ENCODE data around the gene MPEG1. TPM values are rescaled to one million over a fixed set of nuclear protein-coding genes. Genes with fewer than 3 reads are reported as not detected.

MPEG1 gene
- total RNA-seq, 1 experiment from 2014 or later = not detected

- DNase-seq = no peak
- no peaks in the 10 kb centered on the region for H3K9me3 ChIP-seq (ENCODE audit: control insufficient read depth, low read depth, low read length)
- no peaks in the 10 kb centered on the region for H3K23me2 ChIP-seq (ENCODE audit: insufficient read length, low read depth, low read length, poor library complexity, severe bottlenecking)
- H4K5ac ChIP-seq (ENCODE audit: insufficient read length, low read depth, low read length) = no peak overlapping the region
- no peaks in the 10 kb centered on the region for H3K79me1 ChIP-seq (ENCODE audit: insufficient read depth, low read depth, low read length, poor library complexity, severe bottlenecking)
- H3K27me3 ChIP-seq (ENCODE audit: insufficient read depth, low read length) = no peaks in the 10 kb centered on the region
- no peaks in the 10 kb centered on the region for H4K20me1 ChIP-seq (ENCODE audit: control insufficient read depth, insufficient read depth, insufficient read length)
- H3K4me1 Mint-ChIP-seq = no peaks in the 10 kb centered on the region
- no peak overlapping the region for H2BK20ac ChIP-seq (ENCODE audit: low read depth, low read length, poor library complexity, severe bottlenecking)
- H3K23ac ChIP-seq (ENCODE audit: insufficient read length, low read depth, low read length) = no peak overlapping the region
- H2AFZ ChIP-seq (ENCODE audit: low read length) = no peak overlapping the region
- H3K14ac ChIP-seq (ENCODE audit: insufficient read depth, low read length) = no peak overlapping the region
- no peak overlapping the region for H2AK5ac ChIP-seq (ENCODE audit: insufficient read length, low read length)
- no peak for TF ChIP-seq CTCF (conservative IDR thresholded peaks at IDR 0.05)
- no peak overlapping the region for H3K27ac ChIP-seq (ENCODE audit: insufficient read length, low read depth, low read length)
- no peak overlapping the region for H3K9ac ChIP-seq (ENCODE audit: extremely low read depth, insufficient read length, low read length)
- no peaks in the 10 kb centered on the region; the same call in 1 of the 2 replicates for H3K27me3 Mint-ChIP-seq (ENCODE audit: low read depth)
- H2BK120ac ChIP-seq (ENCODE audit: low read depth, low read length, poor library complexity, severe bottlenecking) = no peak overlapping the region
- no peaks in the 10 kb centered on the region; a peak in 1 of 7 replicates for H3K36me3 Mint-ChIP-seq (ENCODE audit: insufficient read depth in 1 of 3, low read depth in 3 of 3)
- no peaks in the 10 kb centered on the region for H3K79me2 ChIP-seq (ENCODE audit: insufficient read depth, low read length)
- H3K56ac ChIP-seq (ENCODE audit: insufficient read length, low read depth, low read length) = no peak overlapping the region
- no peak overlapping the region for H2BK5ac ChIP-seq (ENCODE audit: insufficient read length, low read length)
- H3K4me1 ChIP-seq (ENCODE audit: insufficient read depth, low read length) = no peaks in the 10 kb centered on the region
- H4K8ac ChIP-seq (replicated peaks; ENCODE audit: insufficient read length, low read depth, low read length) = no peak overlapping the region
- no peak overlapping the region for H2BK15ac ChIP-seq (ENCODE audit: low read depth, low read length)
- no peak overlapping the region for H3K18ac ChIP-seq (ENCODE audit: insufficient read length, low read depth, low read length)
- no peak overlapping the region for H3T11ph ChIP-seq (ENCODE audit: low read length)
- no peak overlapping the region for H2BK12ac ChIP-seq (ENCODE audit: insufficient read length, low read depth, low read length)
- WGBS (ENCODE audit: extremely low coverage, insufficient read length, low lambda C conversion rate) = no CpG with 5 or more reads among the region's 4 CpGs
- no peak overlapping the region for H4K91ac ChIP-seq (ENCODE audit: insufficient read length, low read depth, low read length)
- no peak overlapping the region for H3K4me3 Mint-ChIP-seq
- no peak overlapping the region for H3K27ac Mint-ChIP-seq
- H3K4ac ChIP-seq (ENCODE audit: low read depth, low read length) = no peak overlapping the region
- H3K4me2 ChIP-seq (ENCODE audit: insufficient read depth, insufficient read length, low read length) = no peak overlapping the region
- peaks cover 2 to 4% of the 10 kb centered on the region in 2 experiments; a peak in 2 of 5 replicates for H3K9me3 Mint-ChIP-seq
Measured at GRCh38 chr11:59224351-59224928, 11.7 kb upstream of the MPEG1 start.
